Measurements from ENCODE around the gene CARNS1. TPM values are rescaled to one million over a fixed set of nuclear protein-coding genes. Genes with fewer than 3 reads are reported as not detected.

The CARNS1 gene
- total and polyA plus RNA-seq, 2 of the 8 experiments (the other 6 are each of a cell fraction or from before 2014, with no cell fraction given) = 0.82 to 1.1 TPM

DNA sequence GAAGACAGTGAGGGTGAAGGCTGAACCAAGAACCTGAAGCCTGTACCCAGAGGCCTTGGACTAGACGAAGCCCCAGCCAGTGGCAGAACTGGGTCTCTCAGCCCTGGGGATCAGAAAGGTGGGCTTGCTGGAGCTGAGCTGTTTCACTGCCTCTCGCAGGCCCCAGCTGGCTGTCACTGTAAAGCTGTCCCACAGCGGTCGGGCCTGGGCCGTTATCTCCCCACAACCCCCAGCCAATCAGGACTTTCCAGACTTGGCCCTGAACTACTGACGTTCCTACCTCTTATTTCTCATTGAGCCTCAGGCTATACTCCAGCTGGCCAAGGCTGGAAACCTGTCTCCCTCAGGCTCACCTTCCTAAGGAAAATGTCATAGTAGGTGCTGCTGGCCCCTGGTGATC is 17.9 kb upstream of the CARNS1 start:
- H3K27ac ChIP-seq (ENCODE audit: low read depth, low read length) = no peak overlapping the region
- no peak overlapping the region for H2AK5ac ChIP-seq (ENCODE audit: low read depth, low read length)
- FAIRE-seq (no peak), DNase-seq (ENCODE audit: low read depth in 1 of 2, low spot score in 2 of 2) (no peak)
- peaks cover 0 to 14% of the 10 kb centered on the region in 2 experiments for H4K20me1 ChIP-seq (replicated peaks in 1 of 2; ENCODE audit: control insufficient read depth in 1 of 2, insufficient read depth in 2 of 2, low read length in 2 of 2)
- H3K79me1 ChIP-seq (ENCODE audit: low read depth, low read length) = peaks cover 6% of the 10 kb centered on the region
- no peak overlapping the region for H3K23ac ChIP-seq (ENCODE audit: insufficient read length)
- H3K79me2 ChIP-seq (ENCODE audit: control insufficient read depth in 1 of 2, insufficient read depth in 2 of 2, low read length in 2 of 2) = peaks cover 0 to 10% of the 10 kb centered on the region in 2 experiments; a peak in 2 of 4 replicates
- no peak overlapping the region for H3K18ac ChIP-seq (ENCODE audit: extremely low read depth, low read length)
- no peak overlapping the region for H2BK15ac ChIP-seq (ENCODE audit: low read length)
- no peak overlapping the region for H3K9ac ChIP-seq (replicated peaks in 1 of 4; ENCODE audit: extremely low read depth in 1 of 4, low read depth in 3 of 4, low read length in 3 of 4)
- no peak overlapping the region for H2BK20ac ChIP-seq (ENCODE audit: low read length)
- H2BK12ac ChIP-seq (ENCODE audit: low read depth, low read length) = no peak overlapping the region
- H3K4me1 ChIP-seq (replicated peaks in 1 of 4; ENCODE audit: control insufficient read depth in 3 of 4, insufficient read depth in 4 of 4, low read length in 3 of 4) = peaks cover 0 to 13% (median 5%) of the 10 kb centered on the region in 4 experiments; a peak in 6 of 7 replicates
- 0 out of 2 replicates have a peak overlapping the region, but pooled peaks have one; percentile 35 for H2BK5ac ChIP-seq (ENCODE audit: low read depth, low read length)
- ChIA-PET CTCF (ENCODE audit: partially characterized antibody) (interaction anchor here (0.8 to 34.8 kb wide), 4 partner anchors 9 to 85 kb away, joined by 3 to 1305 read pairs (median 4); partner anchors contain the start of genes AIP and POLD4), POLR2A (ENCODE audit: partially characterized antibody) (interaction anchor here (0.6 to 1.9 kb wide), 8 partner anchors 9 to 1869 kb away, joined by 3 to 6 read pairs (median 3); partner anchors contain the start of genes CARNS1 and PTPRCAP)
- 91% methylated on average over 6 of the region's 6 CpGs; no CpG with 5 or more reads in 1 of the 2 experiments for WGBS, 2 experiments (ENCODE audit: extremely low coverage in 1 of 2, insufficient coverage in 1 of 2, insufficient read length in 1 of 2, insufficient replicate concordance in 2 of 2, low coverage in 1 of 2, low lambda C conversion rate in 2 of 2, missing lambda C conversion rate in 1 of 2)
- no peak overlapping the region for H3K14ac ChIP-seq (ENCODE audit: insufficient read length)
- H3K56ac ChIP-seq (replicated peaks; ENCODE audit: insufficient read length, low read depth, low read length) = no peak overlapping the region
- no peak overlapping the region for H2AFZ ChIP-seq (ENCODE audit: low read length)
- no peaks in the 10 kb centered on the region for H3K9me3 ChIP-seq (ENCODE audit: insufficient read depth in 2 of 2, low read depth in 1 of 2, low read length in 1 of 2)
- no peak overlapping the region for H4K8ac ChIP-seq (ENCODE audit: extremely low read depth, insufficient read depth, low read length)
- no peak overlapping the region for H3K4ac ChIP-seq (replicated peaks; ENCODE audit: insufficient read length, low read depth, low read length)
- H2BK120ac ChIP-seq (replicated peaks; ENCODE audit: low read depth, low read length) = no peak overlapping the region
- no peaks in the 10 kb centered on the region for H3K27me3 ChIP-seq (replicated peaks in 1 of 4; ENCODE audit: control insufficient read depth in 3 of 4, extremely low read depth in 1 of 4, insufficient read depth in 3 of 4, low read length in 3 of 4)
- no peak overlapping the region for H3K4me3 ChIP-seq (ENCODE audit: extremely low read depth in 1 of 4, insufficient read depth in 2 of 4, low read depth in 3 of 4, low read length in 4 of 4)
- H3K36me3 ChIP-seq (ENCODE audit: control insufficient read depth in 2 of 4, insufficient read depth in 4 of 4, low read length in 3 of 4) = peaks cover 6 to 25% (median 18%) of the 10 kb centered on the region in 4 experiments; a peak in 6 of 8 replicates
- H4K5ac ChIP-seq (ENCODE audit: insufficient read length, low read depth, low read length) = no peak overlapping the region
- H4K91ac ChIP-seq (replicated peaks; ENCODE audit: insufficient read length, low read length) = no peak overlapping the region
- H3K23me2 ChIP-seq (ENCODE audit: low read depth, low read length) = peaks cover 6% of the 10 kb centered on the region; the same call in 1 of the 2 replicates
- no peak overlapping the region; a peak in 1 of 4 replicates for H3K4me2 ChIP-seq (ENCODE audit: insufficient read depth in 1 of 2, low read depth in 2 of 2, low read length in 2 of 2)
- TF ChIP-seq KDM5A (IDR thresholded peaks at IDR 0.05; ENCODE audit: low read length) = no peak
- TF ChIP-seq TEAD4 (IDR thresholded peaks at IDR 0.05; ENCODE audit: low read depth, low read length) = no peak
- no peak for TF ChIP-seq CREB1 (IDR thresholded peaks at IDR 0.05)
- no peak for TF ChIP-seq GABPA (IDR thresholded peaks at IDR 0.05; ENCODE audit: borderline replicate concordance, insufficient read depth, low read length)
- no peak for TF ChIP-seq SUZ12 (IDR thresholded peaks at IDR 0.05; ENCODE audit: low read length)
- TF ChIP-seq EZH2 (IDR thresholded peaks at IDR 0.05; ENCODE audit: low read depth, low read length, severe bottlenecking) = no peak
- no peak for TF ChIP-seq RNF2 (IDR thresholded peaks at IDR 0.05; ENCODE audit: borderline replicate concordance, low read depth, low read length, missing control alignments, poor library complexity, severe bottlenecking)
